ENCODE results near the gene ERC2.

GRCh38 chr3:56322862-56323261 lies 145.4 kb downstream of the ERC2 start:
- TF ChIP-seq CTCF (IDR thresholded peaks at IDR 0.05) (no peak), POLR2AphosphoS5 (IDR thresholded peaks at IDR 0.05) (no peak)

Measured in breast epithelium (tissue), 3 donors.